ENCODE results near the gene GPC6. TPM values are rescaled to one million over a fixed set of nuclear protein-coding genes. Genes with fewer than 3 reads are reported as not detected.

The GPC6 gene
- total and polyA plus RNA-seq, 9 of the 15 experiments (the other 6 are each of a cell fraction or from before 2014, with no cell fraction given), result under 0.01 to 0.20 (median 0.01) TPM; not detected in 4

DNA sequence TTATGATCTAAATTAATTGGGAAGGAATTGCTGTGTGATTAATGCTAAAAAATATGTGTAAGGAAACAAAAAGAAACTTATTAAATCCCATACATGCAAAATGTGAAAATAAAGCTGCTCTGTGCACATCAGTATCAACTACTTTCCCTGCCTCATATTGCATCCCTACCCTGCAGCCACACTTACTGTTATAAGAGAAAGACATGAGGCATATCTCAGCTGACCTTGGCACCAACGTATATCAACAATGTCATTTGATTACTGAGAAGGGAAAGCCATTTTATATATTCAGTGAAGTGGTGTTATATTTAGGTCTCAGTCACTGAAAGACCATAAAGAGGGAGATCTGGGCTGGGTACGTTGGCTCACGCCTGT is 585.1 kb downstream of the GPC6 start:
- DNase-seq (ENCODE audit: extremely low read depth in 1 of 4, low spot score in 3 of 4), result no peak
- H3K9me3 ChIP-seq (replicated peaks; ENCODE audit: control insufficient read depth, insufficient read depth, low read depth, low read length), result no peaks in the 10 kb centered on the region
- H3K27me3 ChIP-seq (ENCODE audit: control insufficient read depth in 2 of 2, insufficient read depth in 2 of 2, low read length in 2 of 2), result no peaks in the 10 kb centered on the region
- in situ Hi-C loops (cut with MboI), result no loop called here
- no peak overlapping the region for H2AFZ ChIP-seq (ENCODE audit: low read depth, low read length)
- no peak overlapping the region for H3K27ac ChIP-seq (ENCODE audit: extremely low read depth, low read depth, low read length)
- CTCF ChIA-PET (ENCODE audit: low intra/inter-chr PET ratio), result no interaction called here
- 0% methylated on average over 3 of the region's 3 CpGs for WGBS (ENCODE audit: insufficient coverage, low coverage, missing lambda C conversion rate)
- ATAC-seq, result no peak
- H3K9ac ChIP-seq (ENCODE audit: insufficient read depth in 1 of 2, low read depth in 2 of 2, low read length in 2 of 2), result no peak overlapping the region
- no peak for FAIRE-seq
- H4K20me1 ChIP-seq (replicated peaks; ENCODE audit: control insufficient read depth, insufficient read depth, low read length), result no peaks in the 10 kb centered on the region
- no peaks in the 10 kb centered on the region for H3K79me2 ChIP-seq (ENCODE audit: control insufficient read depth, insufficient read depth, low read length)
- H3K9me1 ChIP-seq (ENCODE audit: control insufficient read depth, insufficient read depth, low read length), result no peaks in the 10 kb centered on the region
- H3K4me2 ChIP-seq (ENCODE audit: insufficient read depth, low read length), result no peak overlapping the region
- POLR2A ChIA-PET, result no interaction called here
- no peak overlapping the region for H3K4me3 ChIP-seq
- no TSS peak for BruUV-seq (replicated peaks)
- TF ChIP-seq, protein P1, sequence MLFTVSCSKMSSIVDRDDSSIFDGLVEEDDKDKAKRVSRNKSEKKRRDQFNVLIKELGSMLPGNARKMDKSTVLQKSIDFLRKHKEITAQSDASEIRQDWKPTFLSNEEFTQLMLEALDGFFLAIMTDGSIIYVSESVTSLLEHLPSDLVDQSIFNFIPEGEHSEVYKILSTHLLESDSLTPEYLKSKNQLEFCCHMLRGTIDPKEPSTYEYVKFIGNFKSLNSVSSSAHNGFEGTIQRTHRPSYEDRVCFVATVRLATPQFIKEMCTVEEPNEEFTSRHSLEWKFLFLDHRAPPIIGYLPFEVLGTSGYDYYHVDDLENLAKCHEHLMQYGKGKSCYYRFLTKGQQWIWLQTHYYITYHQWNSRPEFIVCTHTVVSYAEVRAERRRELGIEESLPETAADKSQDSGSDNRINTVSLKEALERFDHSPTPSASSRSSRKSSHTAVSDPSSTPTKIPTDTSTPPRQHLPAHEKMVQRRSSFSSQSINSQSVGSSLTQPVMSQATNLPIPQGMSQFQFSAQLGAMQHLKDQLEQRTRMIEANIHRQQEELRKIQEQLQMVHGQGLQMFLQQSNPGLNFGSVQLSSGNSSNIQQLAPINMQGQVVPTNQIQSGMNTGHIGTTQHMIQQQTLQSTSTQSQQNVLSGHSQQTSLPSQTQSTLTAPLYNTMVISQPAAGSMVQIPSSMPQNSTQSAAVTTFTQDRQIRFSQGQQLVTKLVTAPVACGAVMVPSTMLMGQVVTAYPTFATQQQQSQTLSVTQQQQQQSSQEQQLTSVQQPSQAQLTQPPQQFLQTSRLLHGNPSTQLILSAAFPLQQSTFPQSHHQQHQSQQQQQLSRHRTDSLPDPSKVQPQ (CRISPR knock-in tag; IDR thresholded peaks at IDR 0.05; ENCODE audit: borderline replicate concordance), result no peak
- no peak for TF ChIP-seq HOXB6 (CRISPR knock-in tag; IDR thresholded peaks at IDR 0.05; ENCODE audit: borderline replicate concordance)
- TF ChIP-seq DDX20 (tag; IDR thresholded peaks at IDR 0.05; ENCODE audit: low read depth), result no peak
- TF ChIP-seq SOX6 (IDR thresholded peaks at IDR 0.05), result no peak
- TF ChIP-seq FOXP1 (CRISPR knock-in tag; IDR thresholded peaks at IDR 0.05), result no peak
- TF ChIP-seq, protein P2, sequence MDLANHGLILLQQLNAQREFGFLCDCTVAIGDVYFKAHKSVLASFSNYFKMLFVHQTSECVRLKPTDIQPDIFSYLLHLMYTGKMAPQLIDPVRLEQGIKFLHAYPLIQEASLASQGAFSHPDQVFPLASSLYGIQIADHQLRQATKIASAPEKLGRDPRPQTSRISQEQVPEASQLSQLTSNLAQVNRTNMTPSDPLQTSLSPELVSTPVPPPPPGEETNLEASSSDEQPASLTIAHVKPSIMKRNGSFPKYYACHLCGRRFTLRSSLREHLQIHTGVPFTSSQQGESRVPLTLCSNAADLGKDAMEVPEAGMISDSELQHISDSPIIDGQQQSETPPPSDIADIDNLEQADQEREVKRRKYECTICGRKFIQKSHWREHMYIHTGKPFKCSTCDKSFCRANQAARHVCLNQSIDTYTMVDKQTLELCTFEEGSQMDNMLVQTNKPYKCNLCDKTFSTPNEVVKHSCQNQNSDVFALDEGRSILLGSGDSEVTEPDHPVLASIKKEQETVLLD (IDR thresholded peaks at IDR 0.05), result no peak
- no peak for TF ChIP-seq ZC3H11A (IDR thresholded peaks at IDR 0.05; ENCODE audit: low read depth, low read length)
- TF ChIP-seq HCFC1 (IDR thresholded peaks at IDR 0.05; ENCODE audit: low read depth, low read length), result no peak
- TF ChIP-seq SMAD3 (CRISPR knock-in tag; conservative IDR thresholded peaks at IDR 0.05), result no peak
- TF ChIP-seq, protein P3, sequence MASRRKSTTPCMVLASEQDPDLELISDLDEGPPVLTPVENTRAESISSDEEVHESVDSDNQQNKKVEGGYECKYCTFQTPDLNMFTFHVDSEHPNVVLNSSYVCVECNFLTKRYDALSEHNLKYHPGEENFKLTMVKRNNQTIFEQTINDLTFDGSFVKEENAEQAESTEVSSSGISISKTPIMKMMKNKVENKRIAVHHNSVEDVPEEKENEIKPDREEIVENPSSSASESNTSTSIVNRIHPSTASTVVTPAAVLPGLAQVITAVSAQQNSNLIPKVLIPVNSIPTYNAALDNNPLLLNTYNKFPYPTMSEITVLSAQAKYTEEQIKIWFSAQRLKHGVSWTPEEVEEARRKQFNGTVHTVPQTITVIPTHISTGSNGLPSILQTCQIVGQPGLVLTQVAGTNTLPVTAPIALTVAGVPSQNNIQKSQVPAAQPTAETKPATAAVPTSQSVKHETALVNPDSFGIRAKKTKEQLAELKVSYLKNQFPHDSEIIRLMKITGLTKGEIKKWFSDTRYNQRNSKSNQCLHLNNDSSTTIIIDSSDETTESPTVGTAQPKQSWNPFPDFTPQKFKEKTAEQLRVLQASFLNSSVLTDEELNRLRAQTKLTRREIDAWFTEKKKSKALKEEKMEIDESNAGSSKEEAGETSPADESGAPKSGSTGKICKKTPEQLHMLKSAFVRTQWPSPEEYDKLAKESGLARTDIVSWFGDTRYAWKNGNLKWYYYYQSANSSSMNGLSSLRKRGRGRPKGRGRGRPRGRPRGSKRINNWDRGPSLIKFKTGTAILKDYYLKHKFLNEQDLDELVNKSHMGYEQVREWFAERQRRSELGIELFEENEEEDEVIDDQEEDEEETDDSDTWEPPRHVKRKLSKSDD (conservative IDR thresholded peaks at IDR 0.05; ENCODE audit: low read length), result no peak
- TF ChIP-seq, protein P4, sequence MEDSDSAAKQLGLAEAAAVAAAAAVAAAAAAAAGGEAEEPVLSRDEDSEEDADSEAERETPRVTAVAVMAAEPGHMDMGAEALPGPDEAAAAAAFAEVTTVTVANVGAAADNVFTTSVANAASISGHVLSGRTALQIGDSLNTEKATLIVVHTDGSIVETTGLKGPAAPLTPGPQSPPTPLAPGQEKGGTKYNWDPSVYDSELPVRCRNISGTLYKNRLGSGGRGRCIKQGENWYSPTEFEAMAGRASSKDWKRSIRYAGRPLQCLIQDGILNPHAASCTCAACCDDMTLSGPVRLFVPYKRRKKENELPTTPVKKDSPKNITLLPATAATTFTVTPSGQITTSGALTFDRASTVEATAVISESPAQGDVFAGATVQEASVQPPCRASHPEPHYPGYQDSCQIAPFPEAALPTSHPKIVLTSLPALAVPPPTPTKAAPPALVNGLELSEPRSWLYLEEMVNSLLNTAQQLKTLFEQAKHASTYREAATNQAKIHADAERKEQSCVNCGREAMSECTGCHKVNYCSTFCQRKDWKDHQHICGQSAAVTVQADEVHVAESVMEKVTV (CRISPR knock-in tag; IDR thresholded peaks at IDR 0.05), result no peak
- no peak for TF ChIP-seq SLC30A9 (CRISPR knock-in tag; IDR thresholded peaks at IDR 0.05)
- TF ChIP-seq NCOA2 (IDR thresholded peaks at IDR 0.05; ENCODE audit: partially characterized antibody in 2 of 2), result no peak
- TF ChIP-seq GTF2E2 (tag; IDR thresholded peaks at IDR 0.05), result no peak
- intact Hi-C loops (cut with micrococcal nuclease), result no loop called here
- H3K4me1 ChIP-seq (replicated peaks in 1 of 2; ENCODE audit: control insufficient read depth in 2 of 2, insufficient read depth in 2 of 2, low read length in 2 of 2), result no peaks in the 10 kb centered on the region
- H3K36me3 ChIP-seq (ENCODE audit: control insufficient read depth, insufficient read depth, low read length), result no peaks in the 10 kb centered on the region
